Tibial nerve (tissue), 4 donors: ENCODE measurements around the gene PIK3R1. TPM values are rescaled to one million over a fixed set of nuclear protein-coding genes. Genes with fewer than 3 reads are reported as not detected.
A peak's percentile ranks its signal among the peaks of the same experiment; 100 is the strongest.

Experiments
- DNase-seq, 2 donors: peaks; one replicate each; pipeline ENCODE4 v3.0.0-alpha.2; 2019; ENCODE audit warnings: low spot score in 2 of 2
- H3K27ac ChIP-seq, 4 donors: fragments of 200-600 bp; sonication (generic) in 3 of 4; one replicate each; pipeline ENCODE4 v1.5.1; 2017 to 2019; ENCODE audit warnings: mild to moderate bottlenecking in 1 of 4
- H3K27me3 ChIP-seq, 2 donors: fragments of 200-600 bp; sonication (generic) in 1 of 2; one replicate each; pipeline versions ENCODE4 v1.5.1 to v1.6.0; 2017 to 2019
- H3K36me3 ChIP-seq, 3 donors: fragments of 200-600 bp; sonication (generic); one replicate each; pipeline ENCODE4 v1.5.1; 2018 to 2019
- H3K4me1 ChIP-seq, 4 donors: fragments of 200-600 bp; sonication (generic) in 3 of 4; one replicate each; pipeline ENCODE4 v1.5.1; 2017 to 2019
- H3K4me3 ChIP-seq, 4 donors: fragments of 200-600 bp; sonication (generic) in 3 of 4; one replicate each; pipeline ENCODE4 v1.5.1; 2017 to 2019; ENCODE audit warnings: mild to moderate bottlenecking in 1 of 4, moderate library complexity in 1 of 4
- H3K9me3 ChIP-seq, 4 donors: fragments of 200-600 bp; sonication (generic) in 3 of 4; one replicate each; pipeline ENCODE4 v1.5.1; 2017 to 2019
- EP300 ChIP-seq, 2 donors: sonication (generic); formaldehyde crosslinking; IDR thresholded peaks; one replicate each; pipeline ENCODE4 v1.6.1; 2017; ENCODE audit warnings: antibody characterized with exemption in 2 of 2, mild to moderate bottlenecking in 1 of 2
- POLR2A ChIP-seq, 2 donors: fragments of 450-650 bp; IDR thresholded peaks; one replicate each; pipeline ENCODE4 v1.6.1; 2017; ENCODE audit warnings: antibody characterized with exemption in 2 of 2, mild to moderate bottlenecking in 2 of 2, moderate library complexity in 2 of 2
- WGBS, 2 donors: methylation state at CpG; one replicate each; pipeline ENCODE4 v1.1.5; 2018; 5-methylcytosine and 5-hydroxymethylcytosine counted together
- total RNA-seq, 4 donors: library from RNA; depleted of rRNA; stranded (reverse); fragments of >200 nt; gene quantifications; one replicate each; pipeline ENCODE4 v1.1.0, GENCODE V29; 2016
- TF ChIP-seq, protein P1 (sequence below), 5 experiments: fragments of 200-600 bp in 3 of 5; fragments of 450-650 bp in 2 of 5; sonication (generic) in 3 of 5; IDR thresholded peaks; one replicate each; pipeline ENCODE4 v1.5.1; 2016 to 2019; ENCODE audit warnings: antibody characterized with exemption in 5 of 5, mild to moderate bottlenecking in 3 of 5, moderate library complexity in 2 of 5

The PIK3R1 gene
- total RNA-seq, 4 donors from 2014 or later, result 166 to 621 (median 433) TPM

DNA sequence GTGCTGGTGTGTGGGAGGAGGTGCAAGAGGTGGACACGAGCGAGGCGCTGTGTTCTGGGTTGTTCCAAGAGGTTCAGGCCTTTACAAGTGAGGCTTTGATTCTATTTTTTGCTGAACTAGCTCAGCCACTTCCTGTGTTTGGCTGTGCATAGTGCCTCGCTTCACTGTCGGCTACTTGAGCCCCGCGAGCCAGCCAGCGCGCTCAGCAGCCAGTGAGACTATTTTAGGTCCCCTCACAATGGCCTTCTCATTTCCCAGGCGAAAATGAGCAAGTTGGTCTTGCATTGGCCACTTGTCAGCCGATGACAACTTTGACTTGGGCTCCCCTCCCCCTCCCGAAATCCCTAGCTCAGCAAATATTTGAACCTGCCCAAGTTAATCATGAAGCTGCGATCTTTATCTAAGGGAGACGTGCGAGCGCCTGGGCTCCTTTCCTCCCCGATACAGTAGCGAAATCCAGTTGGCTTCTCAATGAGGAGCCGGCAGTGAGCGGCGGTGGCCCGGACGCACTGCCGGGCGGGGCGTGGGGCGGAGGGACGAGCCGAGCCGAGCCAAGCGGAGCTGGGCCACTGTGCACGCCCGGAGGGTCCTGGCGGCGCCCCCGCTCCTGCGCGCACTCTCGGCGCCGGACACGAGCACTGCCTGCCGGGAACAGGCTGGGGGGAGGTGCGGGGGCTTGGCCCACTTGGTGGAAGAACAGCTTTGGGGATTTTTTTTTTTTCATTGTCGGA, 72.6 kb downstream of the PIK3R1 start:
- Histone ChIP-seq H3K27ac (peak overlapping the region; percentile 56 to 88 (median 82)), H3K9me3 (no peaks in the 10 kb centered on the region), H3K4me3 (peak overlapping the region; percentile 35 to 57 (median 54)), H3K36me3 (peaks cover 0 to 31% (median 1%) of the 10 kb centered on the region in 3 donors), H3K27me3 (no peaks in the 10 kb centered on the region), H3K4me1 (peaks cover 0 to 100% (median 75%) of the 10 kb centered on the region in 4 donors)
- 1 to 2% methylated on average over 29 to 39 of the region's 45 CpGs for WGBS, 2 donors
- TF ChIP-seq POLR2A (IDR thresholded peaks at IDR 0.05) (peak in 1 of 2 donors; percentile 17), EP300 (IDR thresholded peaks at IDR 0.05) (peak in 1 of 2 donors; percentile 52)
- TF ChIP-seq, protein P1, sequence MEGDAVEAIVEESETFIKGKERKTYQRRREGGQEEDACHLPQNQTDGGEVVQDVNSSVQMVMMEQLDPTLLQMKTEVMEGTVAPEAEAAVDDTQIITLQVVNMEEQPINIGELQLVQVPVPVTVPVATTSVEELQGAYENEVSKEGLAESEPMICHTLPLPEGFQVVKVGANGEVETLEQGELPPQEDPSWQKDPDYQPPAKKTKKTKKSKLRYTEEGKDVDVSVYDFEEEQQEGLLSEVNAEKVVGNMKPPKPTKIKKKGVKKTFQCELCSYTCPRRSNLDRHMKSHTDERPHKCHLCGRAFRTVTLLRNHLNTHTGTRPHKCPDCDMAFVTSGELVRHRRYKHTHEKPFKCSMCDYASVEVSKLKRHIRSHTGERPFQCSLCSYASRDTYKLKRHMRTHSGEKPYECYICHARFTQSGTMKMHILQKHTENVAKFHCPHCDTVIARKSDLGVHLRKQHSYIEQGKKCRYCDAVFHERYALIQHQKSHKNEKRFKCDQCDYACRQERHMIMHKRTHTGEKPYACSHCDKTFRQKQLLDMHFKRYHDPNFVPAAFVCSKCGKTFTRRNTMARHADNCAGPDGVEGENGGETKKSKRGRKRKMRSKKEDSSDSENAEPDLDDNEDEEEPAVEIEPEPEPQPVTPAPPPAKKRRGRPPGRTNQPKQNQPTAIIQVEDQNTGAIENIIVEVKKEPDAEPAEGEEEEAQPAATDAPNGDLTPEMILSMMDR (IDR thresholded peaks at IDR 0.05), result no peak
- DNase-seq, result peak in 1 of 2 donors; percentile 25

DNA sequence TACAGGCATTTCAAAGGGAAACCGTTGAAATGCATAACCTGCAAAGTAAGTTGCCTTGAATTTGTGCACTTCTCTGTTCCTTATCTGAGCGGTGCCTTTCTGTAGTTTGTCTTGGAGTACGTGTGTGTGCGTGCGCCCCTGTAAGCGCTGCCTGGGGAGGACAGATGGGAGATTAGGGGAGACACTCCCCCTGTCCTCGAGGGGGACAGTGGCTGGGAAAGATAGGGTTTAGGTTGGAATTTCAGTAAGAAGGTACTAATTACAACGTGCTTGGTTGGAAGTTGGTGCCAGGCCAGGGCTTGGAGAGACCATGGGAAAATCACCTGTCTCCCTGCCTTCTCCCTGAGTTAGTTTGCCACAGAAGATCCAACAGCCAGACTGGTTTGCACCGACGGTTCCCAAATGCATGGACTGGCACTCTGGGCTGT, 73.2 kb downstream of the PIK3R1 start:
- no peak for DNase-seq
- Histone ChIP-seq H3K4me1 (peaks cover 0 to 95% (median 72%) of the 10 kb centered on the region in 4 donors), H3K27me3 (no peaks in the 10 kb centered on the region), H3K36me3 (peaks cover 2 to 31% (median 3%) of the 10 kb centered on the region in 3 donors), H3K9me3 (no peaks in the 10 kb centered on the region), H3K4me3 (peak overlapping the region; percentile 35 to 57 (median 54)), H3K27ac (peak overlapping the region; percentile 56 to 88 (median 82))
- WGBS, 2 donors, result 8 to 14% methylated on average over 10 of the region's 10 CpGs
- TF ChIP-seq, protein P1 (IDR thresholded peaks at IDR 0.05), result no peak
- TF ChIP-seq EP300 (IDR thresholded peaks at IDR 0.05), result no peak
- TF ChIP-seq POLR2A (IDR thresholded peaks at IDR 0.05), result no peak

DNA sequence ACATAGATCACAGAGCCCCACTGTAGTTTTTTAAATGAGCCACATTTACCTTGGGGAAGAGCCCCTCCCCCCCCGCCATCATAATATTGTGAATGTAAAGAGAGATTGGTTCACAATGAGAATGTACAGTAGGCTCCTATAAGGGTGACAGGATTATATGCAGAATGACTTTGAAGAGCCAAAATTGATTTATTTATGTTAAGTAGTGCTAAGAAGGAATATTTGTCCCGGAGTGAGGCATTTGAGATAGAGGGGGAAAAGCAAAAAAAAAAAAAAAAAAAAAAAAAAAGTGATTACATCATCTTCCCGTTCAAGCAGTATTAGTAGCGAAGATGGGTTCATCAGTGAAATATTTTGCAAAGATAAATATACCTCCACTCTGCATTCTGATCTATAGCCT, 73.9 kb downstream of the PIK3R1 start:
- Histone ChIP-seq H3K27me3 (no peaks in the 10 kb centered on the region), H3K27ac (peak overlapping the region in 2 of 4 donors; percentile 84 to 88), H3K9me3 (no peaks in the 10 kb centered on the region), H3K4me3 (no peak overlapping the region), H3K36me3 (peaks cover 2 to 31% (median 11%) of the 10 kb centered on the region in 3 donors), H3K4me1 (peaks cover 0 to 91% (median 69%) of the 10 kb centered on the region in 4 donors)
- DNase-seq, result no peak
- WGBS, 2 donors, result 50 to 61% methylated on average over 4 of the region's 4 CpGs
- TF ChIP-seq POLR2A (IDR thresholded peaks at IDR 0.05) (no peak), EP300 (IDR thresholded peaks at IDR 0.05) (no peak)
- TF ChIP-seq, protein P1 (IDR thresholded peaks at IDR 0.05), result no peak

DNA sequence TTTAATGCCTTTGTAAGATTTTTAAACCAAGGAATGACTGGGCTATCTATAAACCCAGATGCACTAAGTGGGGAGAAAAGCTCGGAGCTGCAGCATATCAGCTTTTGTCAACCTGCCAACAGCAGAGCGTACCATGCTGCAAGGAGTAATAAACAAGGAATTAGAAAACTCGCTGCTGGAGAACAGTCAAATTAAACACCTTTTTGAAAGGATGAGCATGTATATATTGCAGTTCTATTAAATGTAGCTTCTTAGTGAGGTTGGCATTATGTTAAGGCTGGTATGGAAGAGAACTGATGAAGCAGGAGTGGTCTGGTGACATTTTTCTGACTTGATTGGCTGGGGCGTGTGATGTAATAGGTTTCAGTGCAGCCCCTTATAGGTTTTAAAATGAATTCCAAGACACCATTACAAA, 74.7 kb downstream of the PIK3R1 start:
- H3K4me3 ChIP-seq, result no peak overlapping the region

More for the DNA sequence above, 74.7 kb downstream of the PIK3R1 start:
- WGBS, 2 donors, result 29 to 30% methylated on average over 4 of the region's 4 CpGs
- Histone ChIP-seq H3K27me3 (no peaks in the 10 kb centered on the region), H3K36me3 (peaks cover 2 to 31% (median 18%) of the 10 kb centered on the region in 3 donors), H3K27ac (peak overlapping the region in 2 of 4 donors; percentile 54 to 84), H3K9me3 (no peaks in the 10 kb centered on the region), H3K4me1 (peaks cover 0 to 83% (median 64%) of the 10 kb centered on the region in 4 donors)
- DNase-seq, result peak in 1 of 2 donors; percentile 55
- TF ChIP-seq, protein P1 (IDR thresholded peaks at IDR 0.05), result no peak
- TF ChIP-seq EP300 (IDR thresholded peaks at IDR 0.05) (no peak), POLR2A (IDR thresholded peaks at IDR 0.05) (no peak)
